H1 (cell line): ENCODE measurements around the gene HOXD12. TPM values are rescaled to one million over a fixed set of nuclear protein-coding genes. Genes with fewer than 3 reads are reported as not detected.

Experiments used
- CTCF ChIA-PET: fragments of 300-600 bp; sonication (Branson Sonifier 250); formaldehyde crosslinking; loops from one replicate; lab custom pipeline; 2021; ENCODE audit not compliant: partially characterized antibody; lab: Charles Lee
- POLR2A ChIA-PET: fragments of 300-600 bp; sonication (Branson Sonifier 250); formaldehyde crosslinking; loops from one replicate; lab custom pipeline; 2021; ENCODE audit warnings: inconsistent platforms; ENCODE audit not compliant: partially characterized antibody; lab: Charles Lee
- DNase-seq, 2 experiments: peaks; one replicate each; pipeline versions ENCODE4 v3.0.0 to v3.0.0-alpha.2; 2010 to 2022; ENCODE audit warnings: low spot score in 2 of 2, low read depth in 1 of 2, mixed read lengths in 1 of 2
- FAIRE-seq: peaks from 2 replicates; lab custom pipeline; 2011; peaks lifted over from hg19 to GRCh38; lab: Jason Lieb, UNC
- H2AFZ ChIP-seq: 2 replicates; pipeline ENCODE4 v1.8.1; 2012; ENCODE audit warnings: low read length, inconsistent platforms
- H2AK5ac ChIP-seq: 2 replicates; pipeline ENCODE4 v1.6.1; 2013; ENCODE audit warnings: low read depth, low read length
- H2BK120ac ChIP-seq: replicated peaks from 2 replicates; pipeline ENCODE3; 2013; ENCODE audit warnings: low read depth, low read length, inconsistent platforms
- H2BK12ac ChIP-seq: 2 replicates; pipeline ENCODE4 v1.6.1; 2013; ENCODE audit warnings: low read depth, low read length
- H2BK15ac ChIP-seq: 2 replicates; pipeline ENCODE4 v1.6.1; 2013; ENCODE audit warnings: low read length
- H2BK20ac ChIP-seq: 2 replicates; pipeline ENCODE4 v1.6.1; 2013; ENCODE audit warnings: low read length
- H2BK5ac ChIP-seq: 2 replicates; pipeline ENCODE4 v1.6.1; 2013; ENCODE audit warnings: low read depth, low read length
- H3K14ac ChIP-seq: 2 replicates; pipeline ENCODE4 v1.6.1; 2013; ENCODE audit warnings: inconsistent platforms; ENCODE audit not compliant: insufficient read length
- H3K18ac ChIP-seq: 2 replicates; pipeline ENCODE4 v1.6.1; 2013; ENCODE audit warnings: low read length; ENCODE audit errors: extremely low read depth
- H3K23ac ChIP-seq: 2 replicates; pipeline ENCODE4 v1.6.1; 2013; ENCODE audit warnings: inconsistent platforms; ENCODE audit not compliant: insufficient read length
- H3K23me2 ChIP-seq: 2 replicates; pipeline ENCODE4 v1.6.1; 2013; ENCODE audit warnings: low read depth, low read length
- H3K27ac ChIP-seq: 2 replicates; pipeline ENCODE4 v1.6.1; 2011; ENCODE audit warnings: low read depth, low read length, inconsistent platforms
- H3K27me3 ChIP-seq, 4 experiments: replicated peaks in 1 of 4; 1 replicate in 1 of 4; 2 replicates in 3 of 4; pipeline versions ENCODE4 v1.6.1 to v1.8.1; 2011 to 2013; ENCODE audit warnings: low read length in 3 of 4, mild to moderate bottlenecking in 3 of 4, inconsistent platforms in 2 of 4, mixed read lengths in 2 of 4, moderate library complexity in 1 of 4; ENCODE audit not compliant: control insufficient read depth in 3 of 4, insufficient read depth in 3 of 4; ENCODE audit errors: extremely low read depth in 1 of 4
- H3K36me3 ChIP-seq, 4 experiments: 2 replicates each; pipeline versions ENCODE4 v1.6.1 to v1.8.1; 2011 to 2013; ENCODE audit warnings: mild to moderate bottlenecking in 4 of 4, low read length in 3 of 4, moderate library complexity in 2 of 4, control low read depth in 1 of 4, inconsistent platforms in 1 of 4; ENCODE audit not compliant: insufficient read depth in 4 of 4, control insufficient read depth in 2 of 4
- H3K4ac ChIP-seq: replicated peaks from 2 replicates; pipeline ENCODE3; 2013; ENCODE audit warnings: low read length, low read depth, mixed read lengths, inconsistent platforms; ENCODE audit not compliant: insufficient read length
- H3K4me1 ChIP-seq, 4 experiments: replicated peaks in 1 of 4; 1 replicate in 1 of 4; 2 replicates in 3 of 4; pipeline versions ENCODE4 v1.6.1 to v1.8.1; 2011 to 2013; ENCODE audit warnings: low read length in 3 of 4, inconsistent platforms in 2 of 4, mixed read lengths in 1 of 4; ENCODE audit not compliant: insufficient read depth in 4 of 4, control insufficient read depth in 3 of 4
- H3K4me2 ChIP-seq, 2 experiments: 2 replicates each; pipeline versions ENCODE4 v1.6.1 to v1.8.1; 2011 to 2013; ENCODE audit warnings: low read depth in 2 of 2, low read length in 2 of 2, control low read depth in 1 of 2, inconsistent platforms in 1 of 2, mild to moderate bottlenecking in 1 of 2; ENCODE audit not compliant: insufficient read depth in 1 of 2
- H3K4me3 ChIP-seq, 4 experiments: fragments of 200-600, 300-600 bp in 1 of 4; sonication (generic), shearing (Covaris generic), sonication (Bioruptor Twin) in 1 of 4; 2 replicates each; pipeline versions ENCODE4 v1.5.1 to v1.8.1; 2011 to 2016; ENCODE audit warnings: low read length in 4 of 4, low read depth in 3 of 4, control low read depth in 2 of 4, inconsistent platforms in 2 of 4, mild to moderate bottlenecking in 2 of 4, mixed read lengths in 1 of 4, moderate library complexity in 1 of 4; ENCODE audit not compliant: insufficient read depth in 2 of 4; ENCODE audit errors: extremely low read depth in 1 of 4
- H3K56ac ChIP-seq: replicated peaks from 2 replicates; pipeline ENCODE3; 2013; ENCODE audit warnings: low read depth, mild to moderate bottlenecking, mixed read lengths, low read length, inconsistent platforms; ENCODE audit not compliant: insufficient read length
- H3K79me1 ChIP-seq: 2 replicates; pipeline ENCODE4 v1.6.1; 2013; ENCODE audit warnings: low read depth, low read length, control low read depth
- H3K79me2 ChIP-seq, 2 experiments: 2 replicates each; pipeline versions ENCODE4 v1.6.1 to v1.8.1; 2012 to 2013; ENCODE audit warnings: low read length in 2 of 2, mild to moderate bottlenecking in 2 of 2, inconsistent platforms in 1 of 2; ENCODE audit not compliant: insufficient read depth in 2 of 2, control insufficient read depth in 1 of 2
- H3K9ac ChIP-seq, 4 experiments: replicated peaks in 1 of 4; 1 replicate in 1 of 4; 2 replicates in 3 of 4; pipeline versions ENCODE4 v1.6.1 to v1.8.1; 2011 to 2013; ENCODE audit warnings: low read depth in 3 of 4, low read length in 3 of 4, control low read depth in 2 of 4, mild to moderate bottlenecking in 2 of 4, moderate library complexity in 2 of 4, inconsistent platforms in 1 of 4; ENCODE audit errors: extremely low read depth in 1 of 4
- H3K9me3 ChIP-seq, 2 experiments: 2 replicates each; pipeline versions ENCODE4 v1.6.1 to v1.8.1; 2012 to 2013; ENCODE audit warnings: mild to moderate bottlenecking in 2 of 2, moderate library complexity in 2 of 2, control low read depth in 1 of 2, inconsistent platforms in 1 of 2, low read depth in 1 of 2, low read length in 1 of 2, mixed read lengths in 1 of 2; ENCODE audit not compliant: insufficient read depth in 2 of 2
- H4K20me1 ChIP-seq, 2 experiments: replicated peaks in 1 of 2; 2 replicates each; pipeline versions ENCODE3 to v1.8.1; 2011 to 2013; ENCODE audit warnings: inconsistent platforms in 2 of 2, low read length in 2 of 2, mild to moderate bottlenecking in 1 of 2; ENCODE audit not compliant: insufficient read depth in 2 of 2, control insufficient read depth in 1 of 2
- H4K5ac ChIP-seq: 2 replicates; pipeline ENCODE4 v1.6.1; 2013; ENCODE audit warnings: low read length, low read depth, mixed read lengths, inconsistent platforms; ENCODE audit not compliant: insufficient read length
- H4K8ac ChIP-seq: 2 replicates; pipeline ENCODE4 v1.8.0; 2013; ENCODE audit warnings: mild to moderate bottlenecking, moderate library complexity, low read length, inconsistent platforms; ENCODE audit not compliant: insufficient read depth; ENCODE audit errors: extremely low read depth
- H4K91ac ChIP-seq: replicated peaks from 2 replicates; pipeline ENCODE3; 2013; ENCODE audit warnings: low read length, mixed read lengths, inconsistent platforms; ENCODE audit not compliant: insufficient read length
- CHD2 ChIP-seq: IDR thresholded peaks from 2 replicates; pipeline ENCODE4 v1.6.1; 2012; ENCODE audit warnings: low read length, improper control_type of control experiment
- CREB1 ChIP-seq: IDR thresholded peaks from 2 replicates; pipeline ENCODE4 v1.6.1; 2012; ENCODE audit warnings: inconsistent platforms
- EZH2 ChIP-seq: fragments of 200-600 bp; sonication (generic); IDR thresholded peaks from 2 replicates; pipeline ENCODE4 v1.7.1; 2012; ENCODE audit warnings: low read depth, mild to moderate bottlenecking, moderate library complexity, low read length, inconsistent platforms; ENCODE audit not compliant: severe bottlenecking
- MAFK ChIP-seq: IDR thresholded peaks from 2 replicates; pipeline ENCODE4 v1.6.1; 2012; ENCODE audit warnings: low read depth, mild to moderate bottlenecking, improper control_type of control experiment, low read length
- RNF2 ChIP-seq: fragments of 200-900, 300-1000 bp; sonication (generic); IDR thresholded peaks from 2 replicates; pipeline ENCODE4 v1.7.1; 2016; ENCODE audit warnings: borderline replicate concordance, low read depth, mild to moderate bottlenecking, antibody characterized with exemption, low read length; ENCODE audit not compliant: poor library complexity, severe bottlenecking; ENCODE audit errors: missing control alignments
- SP2 ChIP-seq: IDR thresholded peaks from 2 replicates; pipeline ENCODE4 v1.6.1; 2012; ENCODE audit warnings: mild to moderate bottlenecking, low read length, inconsistent platforms
- SUZ12 ChIP-seq: fragments of 200-600 bp; sonication (generic); IDR thresholded peaks from 2 replicates; pipeline ENCODE4 v1.6.1; 2012; ENCODE audit warnings: mild to moderate bottlenecking, inconsistent platforms, low read length, moderate library complexity, mixed read lengths
- WGBS, 2 experiments: shearing (Covaris generic) in 1 of 2; methylation state at CpG; one replicate each; pipeline versions ENCODE4 v1.1.6 to v1.1.7; 2013 to 2015; ENCODE audit warnings: low lambda C conversion rate in 2 of 2, mixed read lengths in 2 of 2, inconsistent platforms in 1 of 2, low coverage in 1 of 2, missing lambda C conversion rate in 1 of 2; ENCODE audit not compliant: insufficient replicate concordance in 2 of 2, insufficient coverage in 1 of 2, insufficient read length in 1 of 2; ENCODE audit errors: extremely low coverage in 1 of 2, missing lambda C conversion rate in 1 of 2; 5-methylcytosine and 5-hydroxymethylcytosine counted together
- polyA plus RNA-seq, 7 experiments: library from polyadenylated mRNA; depleted of rRNA in 3 of 7; stranded (reverse) in 5 of 7; unstranded in 2 of 7; fragments of >200 nt in 5 of 7; fragments of 200-250 nt in 2 of 7; gene quantifications; 1 replicate in 5 of 7; 2 replicates in 1 of 7; 4 replicates in 1 of 7; pipeline versions ENCODE4 v1.2.1 to v1.2.3, GENCODE V29; 2011 to 2013; ENCODE audit warnings: missing spikeins in 2 of 7, mixed read lengths in 2 of 7
- total RNA-seq: library from RNA; stranded (reverse); fragmentation: NEBNext Ultra II Directional; extraction: Animal tissue kit (Norgen Biotek cat#: 25700); gene quantifications from 2 replicates; pipeline ENCODE4 v1.2.1, GENCODE V29; 2021
- TF ChIP-seq, protein P1 (sequence below): IDR thresholded peaks from 2 replicates; pipeline ENCODE4 v1.6.1; 2012; ENCODE audit warnings: inconsistent platforms
- TF ChIP-seq, protein P2 (sequence below): IDR thresholded peaks from 2 replicates; pipeline ENCODE4 v1.6.1; 2011; ENCODE audit warnings: low read depth, mild to moderate bottlenecking, low read length; ENCODE audit not compliant: insufficient read depth

The HOXD12 gene
- total and polyA plus RNA-seq, 2 of the 8 experiments (the other 6 are each of a cell fraction or from before 2014, with no cell fraction given) = not detected

- H3K23me2 ChIP-seq = no peaks in the 10 kb centered on the region; the same call in 1 of the 2 replicates
- H3K4ac ChIP-seq = no peak within 1 kb of the TSS
- no peak within 1 kb of the TSS for H2BK120ac ChIP-seq
- no peak within 1 kb of the TSS for H3K23ac ChIP-seq
- H2BK20ac ChIP-seq = no peak within 1 kb of the TSS
- FAIRE-seq = no peak
- no peak within 1 kb of the TSS for H2AFZ ChIP-seq
- H3K56ac ChIP-seq = no peak within 1 kb of the TSS
- peaks cover 0 to 13% (median 0%) of the 10 kb centered on the region in 4 experiments; a peak in 1 of 8 replicates for H3K36me3 ChIP-seq
- H2BK12ac ChIP-seq = no peak within 1 kb of the TSS
- H4K91ac ChIP-seq = no peak within 1 kb of the TSS
- no peak within 1 kb of the TSS for H2AK5ac ChIP-seq
- ChIA-PET CTCF (interaction anchor here (0.8 to 5.1 kb wide), 6 partner anchors 11 to 45 kb away, joined by 3 to 19 read pairs (median 5); no protein-coding TSS in a partner anchor), POLR2A (no interaction called here)
- no peak within 1 kb of the TSS for H3K9ac ChIP-seq
- peaks cover 0 to 16% of the 10 kb centered on the region in 2 experiments; a peak in 2 of 4 replicates for H3K9me3 ChIP-seq
- H2BK15ac ChIP-seq = no peak within 1 kb of the TSS
- WGBS, 2 experiments = 7% methylated on average over 56 of the region's 66 CpGs; no CpG with 5 or more reads in 1 of the 2 experiments
- peaks cover 21 to 34% of the 10 kb centered on the region in 2 experiments for H4K20me1 ChIP-seq
- peak in 1 of 2 experiments; percentile 82 for DNase-seq
- peak within 1 kb of the TSS in 3 of 4 experiments; percentile 6 to 44 (median 23); a peak in 3 of 8 replicates for H3K4me3 ChIP-seq
- H4K5ac ChIP-seq = no peak within 1 kb of the TSS
- peaks cover 92 to 100% (median 99%) of the 10 kb centered on the region in 4 experiments for H3K27me3 ChIP-seq
- H3K4me1 ChIP-seq = peaks cover 0 to 5% (median under 1%) of the 10 kb centered on the region in 4 experiments; a peak in 4 of 7 replicates
- no peak within 1 kb of the TSS; the same call in 1 of the 2 replicates for H4K8ac ChIP-seq
- no peak within 1 kb of the TSS; the same call in 1 of the 2 replicates for H3K18ac ChIP-seq
- H2BK5ac ChIP-seq = no peak within 1 kb of the TSS
- peak within 1 kb of the TSS; percentile 37 to 60 for H3K4me2 ChIP-seq
- H3K27ac ChIP-seq = no peak within 1 kb of the TSS
- H3K14ac ChIP-seq = no peak within 1 kb of the TSS
- no peaks in the 10 kb centered on the region for H3K79me2 ChIP-seq
- H3K79me1 ChIP-seq = no peaks in the 10 kb centered on the region
- TF ChIP-seq CREB1 = peak; percentile 70
- TF ChIP-seq, protein P1, sequence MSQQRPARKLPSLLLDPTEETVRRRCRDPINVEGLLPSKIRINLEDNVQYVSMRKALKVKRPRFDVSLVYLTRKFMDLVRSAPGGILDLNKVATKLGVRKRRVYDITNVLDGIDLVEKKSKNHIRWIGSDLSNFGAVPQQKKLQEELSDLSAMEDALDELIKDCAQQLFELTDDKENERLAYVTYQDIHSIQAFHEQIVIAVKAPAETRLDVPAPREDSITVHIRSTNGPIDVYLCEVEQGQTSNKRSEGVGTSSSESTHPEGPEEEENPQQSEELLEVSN = peak; percentile 63
- no peak for TF ChIP-seq MAFK
- peak; percentile 22; the same call in 1 of the 2 replicates for TF ChIP-seq CHD2
- TF ChIP-seq, protein P2, sequence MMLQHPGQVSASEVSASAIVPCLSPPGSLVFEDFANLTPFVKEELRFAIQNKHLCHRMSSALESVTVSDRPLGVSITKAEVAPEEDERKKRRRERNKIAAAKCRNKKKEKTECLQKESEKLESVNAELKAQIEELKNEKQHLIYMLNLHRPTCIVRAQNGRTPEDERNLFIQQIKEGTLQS = peak; percentile 80
- peak; percentile 96 for TF ChIP-seq RNF2
- TF ChIP-seq SP2 = no peak
- TF ChIP-seq SUZ12 = peak; percentile 79; the same call in 1 of the 2 replicates
- TF ChIP-seq EZH2 = peak; percentile 86
Measured at GRCh38 chr2:176115883-176116813, 16.6 kb downstream of the HOXD12 start, which contains the start of gene HOXD10. Gene HOXD10 (plus strand): TSS chr2:176116778. CDS start chr2:176116834, 56 bp downstream.
